ENCODE data around the gene PCNT. TPM values are rescaled to one million over a fixed set of nuclear protein-coding genes. Genes with fewer than 3 reads are reported as not detected.

The PCNT gene
- total and polyA plus RNA-seq, 2 of the 8 experiments (the other 6 are each of a cell fraction or from before 2014, with no cell fraction given) = 9.9 to 45.1 TPM

- H3K36me3 ChIP-seq (ENCODE audit: control insufficient read depth in 2 of 4, insufficient read depth in 4 of 4, low read length in 3 of 4) = peaks cover 7 to 35% (median 15%) of the 10 kb centered on the region in 4 experiments
- no peaks in the 10 kb centered on the region for H3K79me2 ChIP-seq (ENCODE audit: control insufficient read depth in 1 of 2, insufficient read depth in 2 of 2, low read length in 2 of 2)
- H3K56ac ChIP-seq (replicated peaks; ENCODE audit: insufficient read length, low read depth, low read length) = no peak overlapping the region
- no peak overlapping the region for H3K14ac ChIP-seq (ENCODE audit: insufficient read length)
- H3K23ac ChIP-seq (ENCODE audit: insufficient read length) = no peak overlapping the region
- H3K4me1 ChIP-seq (replicated peaks in 1 of 4; ENCODE audit: control insufficient read depth in 3 of 4, insufficient read depth in 4 of 4, low read length in 3 of 4) = no peaks in the 10 kb centered on the region
- H3K9me3 ChIP-seq (ENCODE audit: insufficient read depth in 2 of 2, low read depth in 1 of 2, low read length in 1 of 2) = no peaks in the 10 kb centered on the region
- no peak overlapping the region for H2AK5ac ChIP-seq (ENCODE audit: low read depth, low read length)
- H3K27me3 ChIP-seq (replicated peaks in 1 of 4; ENCODE audit: control insufficient read depth in 3 of 4, extremely low read depth in 1 of 4, insufficient read depth in 3 of 4, low read length in 3 of 4) = no peaks in the 10 kb centered on the region
- H4K91ac ChIP-seq (replicated peaks; ENCODE audit: insufficient read length, low read length) = no peak overlapping the region
- DNase-seq (ENCODE audit: low read depth in 1 of 2, low spot score in 2 of 2) (no peak), FAIRE-seq (no peak)
- H3K4ac ChIP-seq (replicated peaks; ENCODE audit: insufficient read length, low read depth, low read length) = no peak overlapping the region
- POLR2A ChIA-PET (ENCODE audit: partially characterized antibody) = no interaction called here
- no peak overlapping the region for H2BK20ac ChIP-seq (ENCODE audit: low read length)
- H4K8ac ChIP-seq (ENCODE audit: extremely low read depth, insufficient read depth, low read length) = no peak overlapping the region
- H2AFZ ChIP-seq (ENCODE audit: low read length) = no peak overlapping the region
- peaks cover 0 to 7% of the 10 kb centered on the region in 2 experiments for H4K20me1 ChIP-seq (replicated peaks in 1 of 2; ENCODE audit: control insufficient read depth in 1 of 2, insufficient read depth in 2 of 2, low read length in 2 of 2)
- WGBS, 2 experiments (ENCODE audit: extremely low coverage in 1 of 2, insufficient coverage in 1 of 2, insufficient read length in 1 of 2, insufficient replicate concordance in 2 of 2, low coverage in 1 of 2, low lambda C conversion rate in 2 of 2, missing lambda C conversion rate in 1 of 2) = 98% methylated on average over 21 of the region's 21 CpGs; no CpG with 5 or more reads in 1 of the 2 experiments
- no peak overlapping the region for H3K27ac ChIP-seq (ENCODE audit: low read depth, low read length)
- no peak overlapping the region for H3K4me2 ChIP-seq (ENCODE audit: insufficient read depth in 1 of 2, low read depth in 2 of 2, low read length in 2 of 2)
- H4K5ac ChIP-seq (ENCODE audit: insufficient read length, low read depth, low read length) = no peak overlapping the region
- no peak overlapping the region for H2BK12ac ChIP-seq (ENCODE audit: low read depth, low read length)
- TF ChIP-seq POU5F1 (IDR thresholded peaks at IDR 0.05; ENCODE audit: low read depth, low read length) = no peak
- TF ChIP-seq CREB1 (IDR thresholded peaks at IDR 0.05) = no peak
- no peak for TF ChIP-seq CHD2 (IDR thresholded peaks at IDR 0.05; ENCODE audit: low read length)
- TF ChIP-seq ZNF274 (IDR thresholded peaks at IDR 0.05; ENCODE audit: borderline replicate concordance, extremely low read depth, low read length) = no peak
- H2BK5ac ChIP-seq (ENCODE audit: low read depth, low read length) = no peak overlapping the region
- H3K4me3 ChIP-seq (ENCODE audit: extremely low read depth in 1 of 4, insufficient read depth in 2 of 4, low read depth in 3 of 4, low read length in 4 of 4) = no peak overlapping the region
- no peak overlapping the region for H3K9ac ChIP-seq (replicated peaks in 1 of 4; ENCODE audit: extremely low read depth in 1 of 4, low read depth in 3 of 4, low read length in 3 of 4)
- no peak overlapping the region for H2BK15ac ChIP-seq (ENCODE audit: low read length)
- H3K18ac ChIP-seq (ENCODE audit: extremely low read depth, low read length) = no peak overlapping the region
- no peaks in the 10 kb centered on the region for H3K23me2 ChIP-seq (ENCODE audit: low read depth, low read length)
- H2BK120ac ChIP-seq (replicated peaks; ENCODE audit: low read depth, low read length) = no peak overlapping the region
- H3K79me1 ChIP-seq (ENCODE audit: low read depth, low read length) = no peaks in the 10 kb centered on the region; the same call in none of the 2 replicates
- CTCF ChIA-PET (ENCODE audit: partially characterized antibody) = interaction anchor here (0.7 kb wide), 1 partner anchor 14 kb away, joined by 3 read pairs; no protein-coding TSS in a partner anchor
Measured at GRCh38 chr21:46397211-46397905, 73.4 kb downstream of the PCNT start.
